Activated CD4-positive, alpha-beta T cell treated with anti-CD3 and anti-CD28 coated beads for 48 hours (primary cell): ENCODE data around the gene ADAMTSL3.
"Not testable (repeated sequence)": the region's sequence is repeated elsewhere in the genome, so short reads cannot be mapped to it uniquely, and the experiment has no call there.

Experiments used
- DNase-seq: peaks from one replicate; pipeline ENCODE4 v3.0.0-alpha.2; 2020

The ADAMTSL3 gene

GRCh38 chr15:83983634-83984458 lies 329.9 kb downstream of the ADAMTSL3 start:
- DNase-seq, result no peak

DNA sequence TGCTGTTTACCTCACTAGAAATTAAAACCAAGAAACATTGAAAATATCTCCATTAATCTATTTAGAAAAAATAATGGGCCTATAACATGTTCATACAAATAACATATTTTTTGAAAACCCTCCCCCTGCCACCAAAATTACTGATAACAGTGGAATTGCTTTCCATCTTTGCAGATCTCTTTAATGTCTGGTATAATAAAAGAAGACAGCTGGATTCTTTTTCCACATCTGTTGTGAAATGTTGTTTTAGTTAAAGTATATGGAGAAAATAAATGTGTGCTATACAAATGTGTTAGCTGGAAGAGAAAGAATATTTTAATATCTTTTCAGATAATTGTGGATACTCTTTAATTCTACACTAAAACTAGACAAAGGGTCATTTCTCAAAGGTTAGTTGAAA lies 330.7 kb downstream of the ADAMTSL3 start:
- no peak for DNase-seq

GRCh38 chr15:83991163-83991562 lies 337.2 kb downstream of the ADAMTSL3 start:
- DNase-seq, result no peak

GRCh38 chr15:83992324-83993031 lies 338.6 kb downstream of the ADAMTSL3 start:
- no peak for DNase-seq

DNA sequence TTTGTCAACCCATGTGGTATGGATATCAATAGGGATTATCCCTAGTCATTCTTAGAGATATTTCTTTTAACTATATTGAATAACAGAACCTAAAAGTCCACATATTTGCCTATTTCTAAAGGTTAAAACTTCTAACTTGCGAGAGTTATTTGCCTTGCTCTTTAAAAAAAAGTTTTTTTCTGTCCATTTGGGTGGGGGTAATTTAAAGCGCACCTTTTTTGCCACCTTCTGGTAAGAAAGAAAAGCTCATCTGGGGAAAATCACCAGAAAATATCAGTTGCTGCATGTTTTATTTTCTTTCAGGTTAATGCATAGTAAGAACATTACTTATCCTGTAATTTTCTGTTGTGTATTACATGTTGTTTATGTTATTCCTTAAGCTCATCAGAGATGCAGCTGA lies 339.7 kb downstream of the ADAMTSL3 start:
- DNase-seq, result no peak

GRCh38 chr15:83998486-83998885 lies 344.6 kb downstream of the ADAMTSL3 start:
- DNase-seq, result no peak

GRCh38 chr15:83999396-84000135 lies 345.6 kb downstream of the ADAMTSL3 start:
- no peak for DNase-seq

GRCh38 chr15:84001037-84001436 lies 347.1 kb downstream of the ADAMTSL3 start:
- DNase-seq, result no peak

DNA sequence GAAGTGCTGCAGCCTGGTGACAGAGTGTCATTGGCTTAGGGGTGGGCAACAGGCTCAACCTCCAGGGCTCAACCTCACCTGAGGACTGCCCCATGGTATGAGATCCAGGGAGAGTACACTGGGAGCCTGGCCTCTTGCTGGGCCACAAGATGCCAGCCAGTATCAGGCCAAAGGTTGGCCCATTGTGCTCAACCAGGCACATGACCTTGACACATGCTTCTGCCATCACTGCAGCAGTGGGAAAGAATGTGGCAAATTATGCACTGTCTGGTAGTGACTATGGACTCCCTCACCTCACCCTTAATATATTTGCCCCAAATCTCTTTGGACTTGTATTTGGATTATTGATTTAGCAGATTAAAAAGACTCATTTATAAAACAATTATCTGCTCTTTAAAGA lies 347.7 kb downstream of the ADAMTSL3 start:
- no peak for DNase-seq

- no peak for DNase-seq
These were observed 350.0 kb downstream of the ADAMTSL3 start for GRCh38 chr15:84003791-84004503.

DNA sequence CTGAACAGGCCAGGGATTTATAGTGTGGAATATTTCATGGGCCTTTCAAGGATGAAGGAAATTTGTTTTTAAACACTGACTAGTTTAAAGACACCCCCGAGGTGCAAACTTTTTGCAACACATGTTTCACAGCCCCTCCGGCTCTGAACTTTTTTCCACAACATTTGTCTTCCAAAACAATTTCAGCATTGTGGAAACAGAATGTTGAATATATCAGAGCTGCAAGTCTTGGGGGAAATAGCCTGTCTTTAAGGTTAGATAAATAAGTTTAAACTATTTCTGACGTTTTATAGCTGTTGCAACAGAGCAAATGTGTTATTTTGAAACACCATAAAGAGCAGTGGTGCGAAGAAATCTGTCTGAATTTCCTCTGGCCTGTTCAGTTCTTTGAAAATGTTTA lies 352.5 kb downstream of the ADAMTSL3 start:
- no peak for DNase-seq

- DNase-seq, result no peak
These were observed 355.7 kb downstream of the ADAMTSL3 start for GRCh38 chr15:84009616-84010015.

- DNase-seq, result no peak
These were observed 356.3 kb downstream of the ADAMTSL3 start for GRCh38 chr15:84010246-84010645.

DNA sequence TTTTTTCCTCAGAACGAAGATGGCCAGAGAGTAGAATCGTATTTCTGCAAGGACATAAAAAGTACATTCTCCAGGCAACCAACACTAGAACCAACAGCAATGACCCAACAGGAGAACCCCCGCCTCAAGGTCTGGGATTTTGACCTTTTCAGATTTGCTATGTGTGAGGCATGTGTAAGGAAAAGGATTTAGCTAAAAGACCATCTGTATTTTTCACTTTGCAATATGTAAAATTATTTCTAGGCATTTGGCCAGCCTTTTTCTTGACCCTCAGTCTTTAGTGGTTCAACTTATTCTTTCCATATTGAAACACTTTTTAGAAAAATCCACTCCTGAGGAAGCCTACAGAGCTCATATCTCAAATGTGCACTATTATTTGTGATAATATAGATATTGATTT lies 362.4 kb downstream of the ADAMTSL3 start:
- no peak for DNase-seq

DNA sequence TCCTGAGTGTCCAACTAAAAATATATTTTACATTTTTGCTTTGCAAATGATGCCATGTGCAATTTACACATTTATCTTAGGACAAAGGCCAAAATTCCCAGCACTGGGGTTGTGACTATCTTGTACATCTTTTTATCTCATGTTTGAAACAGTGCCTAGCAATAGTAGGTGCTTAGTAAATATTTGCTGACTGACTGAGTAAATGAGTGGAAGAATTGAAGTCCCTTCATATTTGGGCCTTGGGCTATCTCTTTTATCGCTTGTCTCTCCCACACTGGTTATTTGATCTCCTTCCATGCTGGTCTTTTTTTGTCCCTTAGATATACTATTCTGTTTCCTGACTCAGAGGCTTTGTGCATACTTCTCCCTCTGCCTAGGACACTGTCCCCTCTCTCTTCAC lies 368.6 kb downstream of the ADAMTSL3 start:
- no peak for DNase-seq

- peak; percentile 43 for DNase-seq
These were observed 369.7 kb downstream of the ADAMTSL3 start for GRCh38 chr15:84023636-84024035.

GRCh38 chr15:84033793-84034553 lies 380.1 kb downstream of the ADAMTSL3 start:
- DNase-seq, result no peak

- no peak for DNase-seq
These were observed 380.9 kb downstream of the ADAMTSL3 start for GRCh38 chr15:84034578-84035398.

DNA sequence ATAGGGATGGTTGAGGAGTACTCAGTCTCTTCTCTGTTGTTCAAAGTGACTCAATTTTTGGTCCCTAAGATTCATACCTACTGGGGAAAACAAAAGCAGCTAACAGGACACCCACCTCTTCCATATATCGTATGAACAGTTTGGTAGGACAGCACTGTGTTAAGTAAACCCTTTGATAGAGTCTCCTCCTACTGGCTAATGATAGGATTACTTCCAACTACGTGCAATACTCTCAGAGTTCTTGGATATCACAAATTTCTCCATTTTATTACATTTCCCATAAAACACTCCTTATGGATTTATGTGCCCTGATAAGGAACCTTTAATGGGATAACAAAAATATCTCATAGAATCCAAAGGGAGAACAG lies 381.5 kb downstream of the ADAMTSL3 start:
- no peak for DNase-seq

DNA sequence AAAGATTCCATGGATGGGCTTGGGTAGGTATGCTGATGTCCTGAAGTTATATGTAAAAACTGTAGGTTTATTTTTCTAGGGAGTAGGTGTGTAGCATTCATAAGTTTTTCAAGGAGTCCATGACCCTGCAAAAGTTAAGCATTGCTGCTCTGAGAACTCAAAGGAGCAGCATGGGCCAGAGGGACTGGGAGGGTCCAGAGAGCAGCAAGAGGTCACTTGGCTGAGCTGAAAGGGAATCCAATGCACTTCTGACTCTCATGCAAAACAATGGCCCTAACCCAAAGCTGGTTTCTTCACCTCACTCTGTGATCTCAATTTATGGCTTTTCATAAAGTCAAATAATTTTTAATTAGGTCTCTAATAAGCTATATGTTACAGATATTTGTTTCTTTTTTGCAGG lies 383.4 kb downstream of the ADAMTSL3 start:
- no peak for DNase-seq

- DNase-seq, result not testable (repeated sequence)
These were observed 388.6 kb downstream of the ADAMTSL3 start for GRCh38 chr15:84042434-84043056.
